NCI-H1436 (cell line): ENCODE measurements around the gene TMEM179.

Experiments used
- DNase-seq: peaks from one replicate; lab custom pipeline; 2025; lab: John Stamatoyannopoulos, UW

Gene TMEM179

DNA sequence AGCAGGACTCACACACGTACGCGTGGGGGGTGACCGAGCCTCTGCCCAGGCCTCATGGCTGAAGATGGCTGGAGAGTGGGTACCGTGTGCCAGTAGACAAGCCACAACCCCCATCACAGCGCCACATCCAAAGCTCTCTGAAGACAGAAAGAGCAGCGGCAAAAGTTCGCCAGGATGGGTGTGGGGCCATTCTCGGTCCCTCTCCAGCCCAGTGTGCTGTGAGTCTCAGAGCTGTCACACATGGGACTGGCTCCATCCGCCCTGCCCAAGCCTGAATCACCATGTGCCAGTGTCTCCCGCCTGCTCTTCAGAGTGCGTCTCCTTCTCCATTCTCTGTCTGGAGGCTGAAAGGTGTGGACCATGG, 5.7 kb downstream of the TMEM179 start:
- DNase-seq: no peak

DNA sequence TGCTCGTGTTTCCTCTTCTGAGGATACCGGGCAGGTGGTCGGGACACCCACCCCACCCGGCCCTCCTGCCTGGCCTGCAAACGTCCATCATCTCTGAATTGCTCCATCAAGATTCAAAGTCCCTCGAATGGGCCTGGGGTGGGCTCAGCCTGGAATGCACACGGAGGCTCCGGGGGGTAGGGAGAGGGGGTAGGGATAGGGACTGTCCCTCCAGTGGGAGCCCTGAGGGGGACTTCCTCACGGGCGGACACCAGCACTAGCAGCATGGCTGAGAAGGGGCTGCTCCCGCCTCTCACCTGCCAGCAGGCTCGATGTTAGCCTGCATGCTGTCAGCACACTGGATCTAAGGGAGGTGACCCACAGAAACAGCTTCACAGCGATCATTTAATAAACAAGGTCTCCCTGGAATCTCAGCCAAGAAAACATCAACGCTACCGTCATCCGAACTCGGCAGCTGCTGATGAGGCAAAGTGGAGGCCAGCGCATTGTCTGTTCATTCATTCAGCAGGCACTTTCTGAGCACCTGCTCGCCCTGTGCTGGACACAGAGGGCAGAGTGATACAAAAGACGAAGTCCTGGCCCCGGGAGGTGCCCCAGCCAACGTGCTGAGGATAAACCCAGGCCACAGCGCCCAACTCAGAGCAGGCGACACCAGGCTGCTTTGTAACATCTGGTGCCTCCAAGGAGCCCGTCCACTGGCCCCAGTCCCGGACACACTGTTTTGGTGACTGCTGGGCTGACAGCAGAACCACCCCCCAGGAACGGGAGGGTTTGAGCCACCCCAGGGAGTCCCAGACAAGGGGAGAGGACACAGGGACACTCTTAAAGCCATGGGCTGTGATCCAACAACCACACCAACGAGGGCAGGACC, 6.3 kb downstream of the TMEM179 start:
- no peak for DNase-seq

DNA sequence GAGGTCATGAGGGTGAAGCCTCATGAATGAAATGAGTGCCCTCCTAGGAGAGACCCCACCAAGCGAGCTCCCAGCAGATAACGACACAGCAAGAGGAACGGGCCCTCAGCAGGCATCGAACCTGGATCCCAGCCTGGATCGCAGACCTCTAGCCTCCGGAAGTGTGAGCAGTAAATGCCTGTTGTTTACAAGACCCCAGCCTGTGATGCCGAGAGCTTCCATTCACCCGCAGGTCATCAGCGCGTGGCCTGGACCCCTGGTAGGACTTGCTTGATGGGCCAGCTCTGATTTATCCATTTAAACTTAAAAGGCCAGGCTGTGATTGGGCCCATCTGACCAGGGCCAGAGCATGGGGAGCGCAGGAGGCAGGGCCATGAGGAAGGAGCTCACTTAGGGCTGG, 7.0 kb downstream of the TMEM179 start:
- DNase-seq: no peak

DNA sequence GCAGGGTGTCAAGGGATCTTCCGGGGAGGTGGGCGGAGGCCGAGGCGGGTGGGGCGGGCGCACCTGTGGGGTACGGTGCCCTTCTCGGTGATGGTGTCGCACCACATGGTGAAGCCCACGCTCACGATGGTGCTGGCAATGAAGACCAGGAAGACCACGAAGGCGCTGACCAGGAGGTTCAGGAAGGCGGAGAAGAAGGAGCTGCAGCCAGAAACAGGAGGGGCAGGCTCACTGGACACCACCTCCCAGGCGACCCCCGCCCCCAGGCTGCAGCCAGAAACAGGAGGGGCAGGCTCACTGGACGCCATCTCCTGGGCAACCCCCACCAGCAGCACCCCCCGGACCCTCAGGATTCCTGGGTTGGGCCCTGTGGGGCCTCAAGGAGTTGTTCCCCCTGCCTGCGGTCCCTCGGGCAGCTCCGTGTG, 7.6 kb downstream of the TMEM179 start:
- DNase-seq: no peak

DNA sequence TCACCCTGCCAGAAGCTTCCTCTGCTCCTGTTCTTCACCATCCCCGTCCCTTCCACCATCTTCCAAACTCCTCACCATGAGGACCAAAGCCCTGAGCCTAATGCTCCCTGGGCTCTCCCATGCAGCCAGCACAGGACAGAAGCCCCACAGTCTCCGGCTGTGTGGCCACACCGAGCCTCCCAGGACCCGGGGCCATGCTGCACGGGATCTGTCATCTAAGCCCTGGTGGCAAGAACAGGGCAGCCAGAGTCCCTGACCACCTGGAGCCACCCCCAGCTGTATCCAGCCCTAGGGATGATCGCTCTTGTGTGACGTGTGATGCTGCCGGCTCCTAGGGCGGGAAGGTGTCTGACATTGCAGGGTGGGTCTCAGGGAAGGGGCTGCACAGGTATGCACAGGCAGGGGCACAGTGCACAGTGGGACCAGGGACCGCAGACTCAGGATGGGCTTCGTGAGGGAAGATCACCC, 8.1 kb downstream of the TMEM179 start:
- DNase-seq: no peak

DNA sequence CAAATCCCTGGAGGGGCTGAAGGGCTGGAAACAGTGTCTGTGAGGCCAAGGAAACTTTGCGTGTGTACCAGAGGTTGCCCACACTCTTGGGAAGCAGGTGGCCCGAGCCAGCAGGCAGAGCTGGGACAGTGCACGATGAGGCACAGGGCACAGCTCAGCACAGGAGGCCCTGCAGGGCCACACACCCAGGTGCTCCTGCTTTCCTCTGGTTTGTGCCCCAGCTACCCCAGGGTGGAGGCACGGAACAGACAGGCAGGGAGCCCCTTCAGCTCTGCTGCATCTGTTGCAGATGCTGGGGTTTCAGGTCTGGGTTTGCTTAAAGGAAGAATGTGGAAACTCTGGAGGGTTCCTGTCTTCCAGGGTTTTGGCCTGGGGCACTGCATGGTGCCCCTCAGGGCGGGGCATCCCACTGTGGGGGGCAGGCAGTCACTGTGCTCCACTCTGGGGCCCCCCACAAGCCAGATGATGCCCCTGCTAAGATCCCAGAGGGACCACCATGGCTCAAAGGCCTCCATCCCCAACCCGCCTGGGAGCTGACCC, 8.6 kb downstream of the TMEM179 start:
- no peak for DNase-seq

DNA sequence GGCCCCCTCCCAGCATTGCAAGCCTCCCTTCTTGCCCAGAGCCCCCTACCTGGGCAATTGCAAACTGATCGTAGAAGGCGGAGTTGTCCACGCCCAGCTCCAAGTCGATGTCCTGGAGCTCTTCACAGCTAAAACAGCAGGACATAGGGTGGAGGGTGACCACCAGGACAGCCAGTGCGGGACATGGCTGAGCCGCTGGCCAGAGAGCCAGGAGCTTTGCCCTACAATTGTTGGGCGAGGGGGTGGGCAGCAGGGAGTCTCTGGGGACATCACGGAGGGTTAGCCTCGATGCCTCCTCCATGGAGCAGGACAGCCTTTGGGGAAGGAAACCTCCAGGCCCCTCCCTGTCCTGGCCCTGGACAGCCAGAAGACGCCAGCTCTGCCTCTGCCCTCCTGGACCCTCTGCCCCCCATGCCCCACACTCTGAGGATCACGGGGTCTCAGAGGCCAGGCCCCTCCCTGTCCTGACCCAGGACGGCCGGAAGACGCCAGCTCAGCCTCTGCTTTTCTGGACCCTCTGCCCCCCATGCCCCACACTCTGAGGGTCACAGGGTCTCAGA, 9.4 kb downstream of the TMEM179 start:
- no peak for DNase-seq

DNA sequence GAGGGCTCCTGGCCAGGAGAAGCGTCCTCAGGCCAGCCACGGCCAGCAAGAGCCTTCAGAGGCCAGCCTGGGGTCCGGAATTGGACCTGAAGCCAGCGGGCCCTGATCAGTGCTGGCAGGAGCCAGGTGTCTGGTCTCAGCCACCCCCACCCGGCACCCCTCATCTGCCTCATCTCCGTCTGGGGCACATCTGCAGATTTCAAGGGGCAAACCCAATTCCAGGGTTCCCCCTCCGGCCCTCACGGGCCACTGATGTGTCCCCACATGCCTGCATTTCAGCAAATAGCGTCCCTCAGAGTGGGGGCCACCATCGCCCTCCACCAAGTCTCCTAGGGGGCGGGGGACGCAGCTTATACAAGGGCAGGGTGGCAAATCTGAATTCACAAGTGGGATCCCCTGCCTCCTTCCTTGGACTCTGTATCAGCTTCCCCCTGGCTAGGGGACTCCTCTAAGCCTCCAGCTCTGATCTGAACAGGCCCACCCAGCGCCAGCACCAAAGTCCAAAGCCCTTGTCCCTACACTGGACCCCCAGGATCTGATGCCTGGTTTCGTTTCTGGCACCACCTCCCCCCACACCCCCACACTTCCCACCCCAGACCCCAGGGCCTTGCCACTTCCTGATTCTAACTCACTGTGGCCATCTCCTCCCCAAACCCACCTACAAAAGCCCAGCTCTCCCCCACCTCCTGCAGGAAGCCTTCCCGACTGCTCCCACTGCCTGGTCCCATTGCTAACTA, 10.1 kb downstream of the TMEM179 start:
- no peak for DNase-seq

DNA sequence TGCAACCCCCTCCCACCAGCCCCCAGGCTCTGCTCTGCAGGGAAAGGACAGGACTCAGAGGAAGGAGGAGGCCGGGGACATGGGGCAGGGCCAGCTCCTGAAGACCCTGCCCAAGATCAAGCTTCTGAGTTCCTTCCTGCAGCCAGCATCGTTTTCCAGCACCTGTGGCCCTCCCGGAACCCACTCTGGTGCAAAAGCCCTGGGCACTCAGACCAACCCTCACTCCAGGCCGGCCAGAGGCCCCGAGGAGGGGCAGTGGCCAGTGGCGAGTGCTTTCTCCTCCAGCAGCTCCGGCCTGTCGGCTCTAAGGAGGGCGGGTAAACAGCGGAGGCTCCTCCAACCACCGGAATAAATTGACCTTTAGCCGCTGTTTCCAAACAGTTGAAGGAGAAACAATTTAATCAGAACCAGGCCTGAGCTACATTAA, 10.8 kb downstream of the TMEM179 start:
- DNase-seq: no peak

DNA sequence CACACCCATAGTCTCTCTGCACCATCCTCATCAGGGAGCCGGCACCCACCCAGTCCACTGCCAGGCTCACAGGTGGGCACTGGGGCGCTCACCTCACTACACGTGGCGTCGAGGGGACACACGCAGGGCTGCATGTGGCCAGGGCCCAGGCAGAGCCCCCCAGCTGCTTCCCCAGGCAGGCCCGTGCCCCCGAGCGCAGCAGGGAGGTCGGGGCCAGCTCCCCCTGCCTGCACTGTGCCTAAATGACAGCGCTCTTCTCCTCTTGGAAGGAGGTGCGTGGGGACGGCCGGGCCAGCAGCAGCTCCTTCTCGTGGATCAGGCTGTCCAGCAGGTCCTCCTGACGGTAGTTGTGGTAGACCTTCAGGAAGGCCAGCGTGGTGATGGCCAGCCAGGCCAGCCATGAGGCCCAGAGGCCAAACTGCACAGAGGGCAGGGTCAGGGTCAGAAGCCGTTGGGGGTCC, 11.3 kb downstream of the TMEM179 start:
- no peak for DNase-seq

DNA sequence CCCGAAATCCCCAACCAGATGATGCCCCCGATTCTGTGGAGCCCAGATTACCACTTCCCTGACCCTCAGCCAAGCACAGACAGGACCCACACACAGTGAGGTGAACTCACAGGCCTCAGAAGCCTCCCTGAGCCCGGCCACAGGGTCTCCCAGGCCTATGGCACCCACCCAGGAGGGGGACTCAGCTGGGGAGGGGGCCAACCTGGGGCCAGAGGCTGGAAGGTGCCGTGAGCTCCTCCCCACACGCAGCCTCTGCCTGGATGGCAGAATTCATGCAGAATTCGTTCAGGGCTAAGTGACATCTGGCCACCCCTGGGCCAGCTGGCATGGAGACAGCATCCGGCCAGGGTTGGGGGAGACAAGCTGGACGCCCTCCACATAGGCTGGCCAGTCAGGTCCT, 11.8 kb downstream of the TMEM179 start:
- DNase-seq: no peak

DNA sequence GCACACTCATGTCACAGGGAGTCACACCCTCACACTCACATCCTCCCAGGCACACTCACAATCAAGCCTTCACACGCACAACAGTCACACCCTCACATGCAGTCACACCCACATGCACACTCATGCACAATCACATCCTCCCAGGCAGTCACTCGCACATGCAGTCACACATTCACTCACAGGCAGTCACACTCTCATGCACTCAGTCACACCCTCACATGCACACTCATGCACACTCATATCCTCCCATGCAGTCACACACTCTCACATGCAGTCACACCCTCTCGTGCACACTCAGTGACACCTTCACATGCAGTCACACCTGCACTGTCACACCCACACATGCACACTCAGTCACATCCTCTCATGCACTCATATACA, 12.3 kb downstream of the TMEM179 start:
- DNase-seq: no peak

DNA sequence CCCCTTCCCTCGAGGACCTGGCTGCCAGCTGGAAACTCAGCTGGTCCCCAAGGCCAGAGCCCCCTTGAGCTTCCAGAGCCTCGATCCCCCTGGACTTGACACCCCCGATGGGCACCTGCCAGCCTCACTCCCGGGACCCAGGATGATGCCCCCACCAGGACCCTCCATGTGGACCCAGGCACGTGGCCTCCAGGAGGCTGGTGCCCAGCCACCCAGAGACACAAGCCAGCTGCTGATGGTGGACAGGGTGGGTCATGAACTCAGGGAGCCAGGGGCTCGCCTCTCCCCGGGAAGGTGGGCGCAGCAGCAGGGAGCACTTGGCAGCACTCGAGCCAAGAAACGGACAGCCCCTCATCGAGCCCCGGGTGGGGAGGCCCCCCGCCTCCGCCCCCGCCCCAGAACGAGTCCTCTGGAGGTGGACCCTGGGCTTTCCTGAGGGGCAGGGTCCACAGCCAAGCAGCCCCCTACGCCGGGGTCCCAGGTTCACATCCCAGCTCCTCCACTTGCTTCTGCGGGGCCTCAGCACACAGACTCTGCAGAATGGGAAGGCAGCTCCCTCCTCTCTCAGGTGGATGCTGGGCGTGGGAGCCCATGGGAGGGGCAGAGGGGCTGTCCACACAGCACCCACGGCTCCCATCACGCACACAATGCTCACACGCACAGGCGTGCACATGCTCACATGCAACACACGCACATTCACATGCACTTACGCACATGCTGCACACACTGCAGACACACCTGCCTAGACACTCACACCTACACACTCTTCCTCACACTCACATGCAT, 12.9 kb downstream of the TMEM179 start:
- no peak for DNase-seq

DNA sequence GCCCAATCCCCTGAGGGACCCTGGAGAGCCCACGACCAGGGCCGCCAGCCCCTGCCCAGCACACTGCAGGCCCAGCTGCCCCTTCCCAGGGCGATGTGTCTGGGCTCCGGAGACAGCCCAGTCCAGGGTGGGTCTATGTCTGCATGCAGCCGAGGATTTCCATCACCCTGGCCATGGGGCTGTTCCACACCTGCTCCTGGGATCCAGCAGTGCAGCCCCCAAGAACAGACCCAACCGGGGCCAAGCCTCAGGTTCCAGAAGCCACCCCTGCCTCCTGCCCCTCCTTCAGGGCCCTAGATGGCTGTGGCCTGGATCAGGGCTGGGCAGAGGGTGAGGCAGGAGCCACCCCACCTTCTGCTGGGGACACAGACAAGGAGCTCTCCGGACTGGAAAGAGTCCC, 13.5 kb downstream of the TMEM179 start:
- no peak for DNase-seq

DNA sequence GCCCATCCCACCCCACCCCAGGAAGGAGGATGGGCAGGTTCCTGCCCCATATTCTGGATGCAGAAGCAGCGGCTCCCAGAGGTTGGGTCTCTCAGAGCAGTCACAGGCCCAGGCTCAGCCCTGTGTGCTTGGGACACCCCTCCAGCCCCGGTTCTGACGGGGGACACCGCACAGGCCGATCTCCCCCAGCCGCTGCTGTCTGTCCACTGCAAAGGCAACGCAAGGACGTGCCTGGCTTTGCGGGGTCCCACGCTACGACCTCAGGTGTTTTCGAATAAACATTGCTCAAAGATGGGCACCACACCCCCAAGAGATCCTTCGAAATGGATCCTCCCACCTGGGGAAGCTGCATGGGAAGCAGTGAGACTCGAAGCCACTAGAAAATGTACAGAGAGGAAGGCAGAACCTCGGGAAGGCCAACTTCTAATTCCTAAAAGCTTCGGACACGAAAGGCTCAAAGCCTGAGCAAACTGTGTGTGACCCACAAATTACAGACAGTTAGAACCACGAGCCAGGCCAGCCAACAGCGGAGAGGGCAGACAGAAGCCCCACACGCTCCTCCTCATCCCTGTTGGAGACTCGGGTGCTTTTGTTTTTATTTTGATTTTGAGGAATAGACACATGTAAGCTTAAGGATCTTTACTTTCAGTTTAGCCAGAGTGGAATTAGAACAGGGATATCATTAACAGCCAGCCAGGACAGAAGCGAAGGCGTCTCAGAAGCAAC, 14.2 kb downstream of the TMEM179 start:
- no peak for DNase-seq

DNA sequence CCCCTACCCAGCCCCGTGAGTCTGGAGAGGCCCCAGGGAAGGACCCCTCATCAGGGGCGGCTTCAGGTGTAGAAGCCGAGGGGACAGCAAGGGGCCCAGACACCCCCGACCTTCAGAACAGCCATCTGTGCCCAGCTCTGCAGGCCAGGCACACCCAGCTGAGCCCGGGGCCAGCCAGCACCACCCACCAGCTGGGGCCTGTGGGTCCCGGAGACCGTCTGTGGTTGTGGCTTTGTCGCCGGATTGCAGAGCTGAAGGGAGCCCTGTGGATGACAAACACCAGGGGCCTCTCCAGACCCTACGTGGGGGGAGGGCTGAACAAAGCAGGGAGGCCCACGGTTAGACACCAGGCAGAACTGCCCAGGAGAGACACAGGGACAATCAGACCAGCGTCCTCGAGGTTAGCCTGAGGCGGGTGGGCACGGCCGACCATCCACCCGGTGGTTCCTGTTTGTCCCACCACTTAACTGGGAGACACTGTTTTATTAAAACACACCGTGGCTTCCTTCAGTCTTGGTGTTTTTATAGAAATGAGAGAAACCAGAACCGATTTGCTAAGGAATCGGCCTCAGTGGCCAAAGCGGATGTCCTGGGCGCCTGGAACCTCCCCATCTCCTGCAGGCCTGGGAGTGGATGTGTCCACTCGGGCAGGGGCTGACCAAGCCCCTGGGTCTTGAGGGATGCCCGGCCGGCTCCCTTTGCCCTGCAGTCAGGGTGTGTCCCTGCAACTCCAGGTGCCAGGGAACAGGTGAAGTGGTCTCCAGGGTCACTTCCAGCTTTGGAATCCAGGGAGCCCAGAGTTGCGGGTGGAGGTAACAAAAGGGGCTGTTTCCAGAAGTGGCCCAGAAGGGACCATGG, 15.0 kb downstream of the TMEM179 start:
- no peak for DNase-seq

DNA sequence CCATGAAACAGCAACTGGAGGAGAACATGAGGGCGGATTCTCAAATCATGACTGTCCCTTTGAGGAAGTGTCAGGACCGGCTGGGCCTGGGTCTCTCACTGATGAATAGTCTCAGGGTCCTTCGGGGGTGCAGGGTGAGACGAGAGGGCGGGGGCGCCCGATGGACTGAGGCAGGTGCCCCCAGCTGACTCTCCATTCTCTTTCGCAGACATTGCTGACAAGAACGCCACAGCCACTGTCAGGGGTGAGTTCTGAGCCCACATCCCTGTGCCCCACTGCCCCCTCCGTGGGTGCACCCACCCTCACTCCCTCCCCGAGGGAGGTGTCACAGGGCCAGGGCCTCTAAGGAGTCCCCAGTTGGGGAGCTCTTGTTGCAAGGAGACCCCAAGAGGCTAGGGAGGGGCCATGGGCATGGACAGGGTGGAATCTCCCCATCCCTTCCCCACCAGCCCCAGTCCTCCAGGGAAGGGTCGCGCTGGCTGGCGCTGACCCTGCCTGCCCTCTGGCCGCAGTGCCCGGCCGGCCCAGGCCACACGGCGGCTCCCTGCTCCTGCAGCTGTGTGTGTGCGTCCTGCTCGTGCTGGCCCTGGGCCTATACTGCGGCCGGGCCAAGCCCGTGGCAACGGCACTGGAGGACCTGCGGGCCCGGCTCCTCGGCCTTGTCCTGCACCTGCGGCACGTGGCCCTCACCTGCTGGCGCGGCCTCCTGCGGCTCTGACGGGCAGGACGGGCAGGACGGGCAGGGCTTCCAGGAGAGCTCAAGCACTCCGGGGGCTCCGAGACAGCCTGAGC, 16.3 kb downstream of the TMEM179 start:
- no peak for DNase-seq

DNA sequence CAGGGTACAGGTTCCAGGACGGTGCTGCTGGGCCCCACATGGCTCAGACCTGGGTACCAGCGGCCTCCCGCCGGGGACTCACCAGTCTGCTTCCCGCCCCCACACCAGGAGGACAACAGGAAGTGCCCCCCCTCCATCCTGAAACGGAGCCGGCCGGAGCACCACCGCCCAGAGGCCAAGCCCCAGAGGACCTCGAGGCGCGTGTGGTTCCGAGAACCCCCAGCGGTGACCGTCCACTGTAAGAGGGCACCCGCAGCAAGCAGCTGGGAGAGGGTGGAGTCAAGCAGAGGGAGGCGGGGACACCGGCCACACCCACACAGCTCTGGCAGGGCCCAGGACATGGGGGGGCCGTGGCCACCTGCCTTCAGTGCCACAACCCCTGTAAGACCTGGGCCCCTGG, 16.9 kb downstream of the TMEM179 start:
- no peak for DNase-seq

DNA sequence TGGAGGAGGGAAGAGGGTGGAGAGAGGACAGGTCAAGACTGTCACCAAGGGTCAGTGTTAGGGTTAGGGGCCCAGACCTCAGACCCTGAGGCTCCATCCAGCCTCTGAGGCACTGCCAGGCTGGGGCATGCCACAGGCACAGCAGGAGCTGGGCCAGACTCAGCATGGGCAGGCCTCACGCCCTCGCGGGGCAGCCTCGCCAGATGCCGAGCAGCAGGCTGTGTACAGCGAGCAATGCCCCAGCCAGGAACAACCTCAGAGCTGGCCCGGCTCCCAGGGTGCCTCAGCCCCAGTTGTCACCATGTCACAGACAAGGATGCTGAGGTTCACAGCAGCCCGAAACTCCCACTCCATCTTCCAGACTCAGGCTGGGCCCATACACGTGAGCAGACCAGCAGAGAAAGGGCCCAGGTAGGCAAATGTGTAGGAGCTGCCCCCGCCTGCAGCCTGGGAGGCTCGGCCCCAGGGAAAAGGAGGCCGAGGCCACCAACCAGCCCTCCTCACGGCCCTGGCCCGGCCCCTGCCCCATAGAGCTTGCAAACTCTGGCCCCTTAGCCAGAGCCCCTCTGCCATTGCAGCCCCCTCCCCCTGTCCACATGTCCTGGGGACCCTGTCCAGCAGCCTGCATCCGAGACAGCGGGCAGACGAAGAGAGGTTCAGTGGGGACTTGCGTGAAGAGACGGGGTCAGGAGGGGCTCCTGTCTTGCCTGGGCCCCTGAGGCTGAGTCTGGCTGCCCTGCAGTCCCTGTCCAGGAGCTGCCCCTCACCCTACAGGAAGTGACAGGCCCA, 17.5 kb downstream of the TMEM179 start:
- DNase-seq: no peak
